ENCODE data around the gene PRM3.

PRM3 gene

DNA sequence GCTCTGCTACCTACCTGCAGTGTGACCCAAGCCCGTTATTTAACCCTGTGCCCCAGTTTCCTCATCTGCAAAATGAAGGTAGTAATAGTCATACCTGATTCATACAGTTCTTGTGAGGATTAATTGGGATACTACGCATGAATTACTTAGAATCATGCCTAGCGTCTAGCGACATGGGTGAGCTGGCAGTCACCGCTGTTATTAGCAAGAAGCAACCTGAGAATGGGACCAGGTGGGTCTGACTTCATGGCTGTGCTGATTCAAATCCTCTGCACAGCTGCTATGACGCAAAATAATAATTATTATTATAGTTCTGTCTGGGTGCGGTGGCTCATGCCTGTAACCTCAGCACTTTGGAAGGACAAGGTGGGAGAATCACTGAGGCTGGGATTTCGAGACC is 25.3 kb downstream of the PRM3 start:
- in situ Hi-C loops (cut with HindIII; ENCODE audit: low sequenced_read_pairs): no loop called here

DNA sequence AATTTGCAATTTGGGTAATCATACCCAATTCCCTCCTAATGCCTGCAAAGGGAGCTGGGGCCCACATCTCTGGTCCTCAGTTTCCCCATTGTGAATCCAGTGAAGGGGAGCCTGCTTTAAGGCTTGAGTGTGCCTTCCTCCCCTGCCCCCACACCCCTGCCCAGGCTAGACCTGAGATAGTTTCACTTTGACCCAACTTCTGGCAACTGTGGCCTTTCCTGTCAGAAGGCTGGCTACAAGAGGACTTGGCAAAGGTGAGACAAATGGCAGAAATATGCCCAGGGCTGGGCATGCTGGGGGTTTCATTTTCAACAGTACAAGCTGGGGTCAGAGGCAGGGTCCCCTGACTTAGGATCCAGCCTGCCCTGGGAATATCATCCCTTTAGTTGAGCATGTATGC is 27.4 kb downstream of the PRM3 start:
- in situ Hi-C loops (cut with HindIII; ENCODE audit: low sequenced_read_pairs): no loop called here

- in situ Hi-C loops (cut with HindIII; ENCODE audit: low sequenced_read_pairs): no loop called here
These were observed 28.1 kb downstream of the PRM3 start for GRCh38 chr16:11245222-11245737.

GRCh38 chr16:11242658-11243057 is 30.8 kb downstream of the PRM3 start:
- in situ Hi-C loops (cut with HindIII; ENCODE audit: low sequenced_read_pairs): no loop called here

- in situ Hi-C loops (cut with HindIII; ENCODE audit: low sequenced_read_pairs): no loop called here
These were observed 31.8 kb downstream of the PRM3 start for GRCh38 chr16:11241480-11242204.

- in situ Hi-C loops (cut with HindIII; ENCODE audit: low sequenced_read_pairs): no loop called here
These were observed 32.6 kb downstream of the PRM3 start for GRCh38 chr16:11240636-11241473.

DNA sequence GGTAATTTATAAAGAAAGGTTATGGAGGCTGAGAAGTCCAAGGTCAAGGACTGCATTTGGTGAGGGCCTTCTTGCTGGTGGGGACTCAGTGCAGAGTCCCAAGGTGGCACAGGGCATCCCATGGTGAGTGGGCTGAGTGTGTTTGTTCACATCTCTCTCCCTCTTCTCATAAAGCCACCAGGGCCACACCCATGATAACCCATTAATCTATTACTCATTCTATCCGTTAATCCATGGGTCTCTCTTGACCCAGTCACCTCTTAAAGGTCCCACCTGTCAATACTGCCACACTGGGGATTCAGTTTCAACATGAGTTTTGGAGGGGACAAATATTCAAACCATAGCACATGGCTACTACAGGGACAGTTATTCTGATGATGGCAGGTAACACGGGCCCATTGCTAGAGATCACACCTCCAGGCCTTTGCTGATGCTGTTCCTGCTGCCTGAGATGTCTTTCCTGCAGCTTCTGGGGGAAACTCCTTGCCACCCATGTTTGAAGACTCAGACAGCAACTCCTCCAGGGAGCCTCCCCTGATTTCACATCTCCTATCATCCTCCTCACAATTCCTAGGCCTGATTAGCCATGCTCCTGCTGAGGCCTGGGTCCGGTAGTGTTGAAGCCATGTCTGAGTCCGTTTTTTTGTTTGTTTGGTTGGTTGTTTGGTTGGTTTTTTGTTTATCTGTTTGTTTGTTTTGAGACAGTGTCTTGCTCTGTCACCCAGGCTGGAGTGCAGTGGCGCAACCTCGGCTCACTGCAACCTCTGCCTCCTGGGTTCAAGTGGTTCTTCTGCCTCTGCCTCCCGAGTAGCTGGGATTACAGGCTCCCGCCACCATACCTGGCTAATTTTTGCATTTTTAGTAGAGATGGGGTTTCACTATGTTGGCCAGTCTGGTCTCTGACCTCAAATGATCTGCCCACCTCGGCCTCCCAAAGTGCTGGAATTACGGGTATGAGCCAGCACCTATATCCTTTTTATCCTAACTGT is 33.5 kb downstream of the PRM3 start:
- in situ Hi-C loops (cut with HindIII; ENCODE audit: low sequenced_read_pairs): no loop called here

GRCh38 chr16:11238272-11239202 is 34.9 kb downstream of the PRM3 start:
- in situ Hi-C loops (cut with HindIII; ENCODE audit: low sequenced_read_pairs): no loop called here

DNA sequence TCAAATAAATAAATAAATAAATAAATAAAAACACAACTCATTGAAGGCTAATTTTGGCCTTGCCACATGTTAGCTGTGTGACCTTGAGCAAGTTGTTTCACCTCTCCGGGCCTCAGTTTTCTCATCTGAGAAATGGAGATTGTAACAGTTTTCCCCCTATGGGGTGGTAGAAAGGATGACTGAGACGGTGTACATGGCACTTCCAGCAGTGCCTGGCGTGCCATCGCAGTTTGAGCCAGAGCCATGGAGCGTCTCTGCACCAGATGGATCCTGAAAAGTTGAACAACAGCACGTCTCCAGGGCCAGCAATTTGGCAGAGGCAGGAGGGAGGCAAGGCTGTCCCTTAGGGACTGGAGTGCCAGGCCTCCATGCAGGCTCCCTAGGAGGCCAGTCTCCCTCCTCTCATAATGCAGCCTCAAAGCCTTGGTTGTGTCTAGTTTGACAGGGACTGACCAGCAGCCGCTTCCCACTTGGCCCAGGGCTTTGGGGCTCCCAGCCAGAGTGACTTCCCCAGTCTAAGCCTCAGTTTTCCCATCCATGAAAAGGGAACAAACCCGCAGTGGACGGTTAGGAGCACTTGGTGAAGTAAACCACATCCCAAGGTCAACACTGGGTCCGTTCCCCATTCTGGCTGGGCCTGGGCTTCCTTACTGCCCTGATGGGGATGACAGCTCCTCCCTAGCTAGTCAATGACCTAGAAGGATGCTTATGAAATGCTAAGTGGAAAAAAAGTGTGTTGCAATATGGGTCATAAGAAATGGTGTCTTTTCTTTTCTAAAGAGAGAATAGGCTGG is 36.8 kb downstream of the PRM3 start:
- in situ Hi-C loops (cut with HindIII; ENCODE audit: low sequenced_read_pairs): no loop called here

DNA sequence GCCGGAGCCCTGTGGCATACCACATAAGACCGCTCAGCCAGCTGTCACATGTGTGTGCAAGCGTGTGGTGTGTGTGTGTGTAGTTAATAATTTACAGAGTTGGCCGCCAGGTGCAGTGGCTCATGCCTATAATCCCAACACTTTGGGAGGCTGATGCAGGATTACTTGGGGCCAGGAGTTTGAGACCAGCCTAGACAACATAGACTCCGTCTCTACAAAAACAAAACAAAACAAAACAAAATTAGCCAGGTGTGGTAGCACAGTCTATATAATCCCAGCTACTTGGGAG is 37.8 kb downstream of the PRM3 start:
- in situ Hi-C loops (cut with HindIII; ENCODE audit: low sequenced_read_pairs): no loop called here

DNA sequence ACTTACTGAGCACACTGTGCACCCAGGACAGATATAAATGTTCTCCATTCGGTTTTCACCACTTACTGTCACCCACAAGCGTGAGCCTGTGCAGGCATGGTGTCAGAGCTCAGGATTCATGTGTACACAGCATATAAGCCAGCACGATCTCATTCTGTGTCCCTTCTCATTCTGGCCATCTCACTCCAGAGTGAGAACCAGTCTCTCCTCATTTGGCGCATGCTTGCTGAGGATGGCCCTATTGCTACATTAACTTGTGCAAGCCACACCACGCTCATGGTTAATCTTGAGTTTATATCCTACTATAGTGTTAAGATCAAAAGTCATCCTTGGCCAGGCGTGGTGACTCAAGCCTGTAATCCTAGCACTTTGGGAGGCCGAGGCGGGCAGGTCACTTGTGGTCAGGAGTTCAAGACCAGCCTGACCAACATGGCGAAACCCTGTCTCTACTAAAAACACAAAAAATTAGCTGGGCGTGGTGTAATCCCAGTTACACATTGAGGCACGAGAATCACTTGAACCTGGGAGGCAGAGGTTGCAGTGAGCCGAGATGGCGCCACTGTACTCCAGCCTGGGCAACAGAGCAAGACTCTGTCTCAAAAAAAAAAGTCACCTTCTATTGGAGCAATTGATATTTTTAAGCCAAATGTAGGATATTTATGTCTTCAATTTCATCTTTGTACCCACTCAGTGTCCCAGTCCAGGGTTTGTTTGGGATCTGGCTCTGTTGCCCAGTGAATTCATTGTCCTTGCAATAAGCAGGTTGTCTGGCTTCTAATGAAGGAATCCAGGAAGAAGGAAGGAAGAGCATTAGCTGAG is 38.3 kb downstream of the PRM3 start:
- in situ Hi-C loops (cut with HindIII; ENCODE audit: low sequenced_read_pairs): no loop called here

GRCh38 chr16:11233727-11234376 is 39.6 kb downstream of the PRM3 start:
- in situ Hi-C loops (cut with HindIII; ENCODE audit: low sequenced_read_pairs): no loop called here

DNA sequence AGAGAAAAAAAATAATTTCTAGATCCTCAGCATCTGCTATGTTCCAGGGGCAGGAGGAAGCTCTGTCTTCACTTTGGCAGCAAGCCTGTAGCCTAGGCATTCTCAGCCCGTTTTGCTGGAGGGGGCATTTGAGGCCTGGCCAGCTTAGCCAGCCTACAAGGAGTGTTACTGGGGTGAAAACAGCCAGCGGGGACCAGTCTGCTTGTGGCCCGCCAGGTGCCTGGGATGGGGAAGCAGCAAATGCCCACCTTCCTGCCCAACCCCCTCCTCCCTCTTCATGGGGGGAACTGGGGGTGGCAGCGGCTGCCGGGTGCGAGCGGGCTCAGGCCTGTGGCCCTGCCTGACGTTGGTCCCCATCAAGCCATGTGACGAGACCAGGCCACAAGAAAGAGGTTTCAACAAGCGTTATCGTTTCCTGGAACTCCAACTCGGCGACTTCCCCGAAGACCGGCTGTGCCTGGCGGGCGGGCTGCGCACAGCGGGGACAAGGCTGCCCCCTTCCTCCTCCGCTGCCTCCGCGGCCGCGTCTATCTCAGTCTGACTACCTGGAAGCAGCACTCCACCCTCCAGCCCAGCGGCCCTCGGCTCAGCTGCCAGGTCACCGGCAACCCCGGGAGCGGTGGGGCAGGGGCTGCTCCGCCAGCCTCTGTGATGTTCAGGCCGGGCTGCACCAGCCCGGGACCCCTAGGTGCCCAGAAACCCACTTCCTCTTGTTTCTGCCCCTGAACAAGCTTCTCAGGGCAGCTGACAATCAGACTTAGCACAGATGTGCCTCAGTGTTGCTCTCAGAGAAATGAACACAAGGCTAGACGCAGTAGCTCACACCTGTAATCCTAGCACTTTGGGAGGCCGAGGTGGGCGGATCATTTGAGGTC is 40.3 kb downstream of the PRM3 start:
- in situ Hi-C loops (cut with HindIII; ENCODE audit: low sequenced_read_pairs): no loop called here

GRCh38 chr16:11232302-11232851 is 41.1 kb downstream of the PRM3 start:
- in situ Hi-C loops (cut with HindIII; ENCODE audit: low sequenced_read_pairs): no loop called here

- in situ Hi-C loops (cut with HindIII; ENCODE audit: low sequenced_read_pairs): no loop called here
These were observed 42.0 kb downstream of the PRM3 start for GRCh38 chr16:11231367-11231970.

DNA sequence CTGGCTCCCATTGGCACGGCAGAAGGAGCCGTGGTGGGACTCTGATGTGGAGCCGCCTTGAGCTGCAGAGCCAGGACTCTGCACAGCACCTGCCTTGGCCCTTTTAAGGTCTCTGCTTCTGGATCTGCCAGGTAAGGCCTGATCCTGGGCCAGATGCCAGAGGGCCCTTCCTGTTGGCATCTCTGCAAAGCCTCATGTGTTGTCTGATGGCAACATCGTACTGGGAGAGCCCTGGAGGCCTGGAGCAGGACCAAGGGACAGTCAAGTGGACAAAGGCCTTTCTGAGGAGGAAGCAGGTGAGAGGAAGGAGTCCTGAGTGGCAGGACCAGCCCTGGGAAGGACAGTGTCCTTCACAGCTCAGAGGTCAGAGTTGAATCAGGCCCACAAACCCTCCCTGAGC is 43.5 kb downstream of the PRM3 start:
- in situ Hi-C loops (cut with HindIII; ENCODE audit: low sequenced_read_pairs): no loop called here

Data from DLD1 (cell line).